Neural cell (in vitro differentiated cells): ENCODE data around the gene MALSU1. TPM values are rescaled to one million over a fixed set of nuclear protein-coding genes. Genes with fewer than 3 reads are reported as not detected.

Experiments
- H2AFZ ChIP-seq: fragments of 200-600, 300-800 bp; sonication (generic), shearing (Covaris generic); 2 replicates; pipeline ENCODE4 v1.6.0; 2014; ENCODE audit warnings: low read depth, mild to moderate bottlenecking, antibody characterized with exemption, low read length, moderate library complexity
- H3F3A ChIP-seq: fragments of 200-600 bp; shearing (Covaris generic); 2 replicates; pipeline ENCODE4 v1.6.1; 2016; ENCODE audit warnings: mild to moderate bottlenecking, moderate library complexity, mixed read lengths, antibody characterized with exemption, low read length; ENCODE audit not compliant: insufficient read depth, poor library complexity, severe bottlenecking
- H3K27ac ChIP-seq: fragments of 200-600, 300-800 bp; sonication (generic), shearing (Covaris generic); 2 replicates; pipeline ENCODE4 v1.5.1; 2014; ENCODE audit warnings: mild to moderate bottlenecking, low read length, moderate library complexity
- H3K27me3 ChIP-seq: fragments of 300-800, 200-600 bp; sonication (generic), shearing (Covaris generic); 2 replicates; pipeline ENCODE4 v1.6.0; 2014; ENCODE audit warnings: mild to moderate bottlenecking, low read depth, low read length, moderate library complexity; ENCODE audit not compliant: insufficient read depth
- H3K36me3 ChIP-seq: fragments of 300-800, 200-600 bp; sonication (generic), shearing (Covaris generic); 2 replicates; pipeline ENCODE4 v1.5.1; 2014; ENCODE audit warnings: mild to moderate bottlenecking, antibody characterized with exemption, low read length, moderate library complexity; ENCODE audit not compliant: insufficient read depth
- H3K4me2 ChIP-seq: fragments of 300-800, 200-600 bp; sonication (generic), shearing (Covaris generic); 2 replicates; pipeline ENCODE4 v1.6.0; 2014; ENCODE audit warnings: mild to moderate bottlenecking, low read length
- H3K4me3 ChIP-seq: fragments of 300-800, 200-600 bp; sonication (generic), shearing (Covaris generic); 2 replicates; pipeline ENCODE4 v1.5.1; 2014; ENCODE audit warnings: mild to moderate bottlenecking, low read length, moderate library complexity
- H3K79me2 ChIP-seq: fragments of 200-600 bp; shearing (Covaris generic); replicated peaks from 2 replicates; pipeline ENCODE4 v1.6.0; 2014; ENCODE audit warnings: mild to moderate bottlenecking, low read length, moderate library complexity; ENCODE audit not compliant: insufficient read depth
- H3K9ac ChIP-seq: fragments of 300-800, 200-600 bp; sonication (generic), shearing (Covaris generic); 2 replicates; pipeline ENCODE4 v1.6.1; 2016; ENCODE audit warnings: mild to moderate bottlenecking, low read length, mixed read lengths
- H3K9me2 ChIP-seq: fragments of 200-600 bp; shearing (Covaris generic); 2 replicates; pipeline ENCODE4 v1.6.1; 2016; ENCODE audit warnings: mild to moderate bottlenecking, low read length, mixed read lengths; ENCODE audit not compliant: insufficient read depth
- H3K9me3 ChIP-seq: fragments of 200-600, 300-800 bp; sonication (generic), shearing (Covaris generic); 2 replicates; pipeline ENCODE4 v1.6.1; 2016; ENCODE audit warnings: mild to moderate bottlenecking, mixed run types, low read length, moderate library complexity, mixed read lengths
- H4K20me1 ChIP-seq: fragments of 200-600 bp; shearing (Covaris generic); 2 replicates; pipeline ENCODE4 v1.6.1; 2016; ENCODE audit warnings: mild to moderate bottlenecking, mixed run types; ENCODE audit not compliant: insufficient read depth
- EP300 ChIP-seq: fragments of 450-650 bp; conservative IDR thresholded peaks from 2 replicates; pipeline ENCODE4 v1.6.1; 2014; ENCODE audit warnings: antibody characterized with exemption, mild to moderate bottlenecking, moderate library complexity; ENCODE audit not compliant: poor library complexity, severe bottlenecking
- EZH2 ChIP-seq: fragments of 200-600, 300-800 bp; shearing (Covaris generic), sonication (generic); IDR thresholded peaks from 2 replicates; pipeline ENCODE4 v1.6.1; 2014; ENCODE audit warnings: antibody characterized with exemption, low read length, borderline replicate concordance, mild to moderate bottlenecking; ENCODE audit not compliant: insufficient read depth, poor library complexity, severe bottlenecking
- MXI1 ChIP-seq: fragments of 450-650 bp; conservative IDR thresholded peaks from 2 replicates; pipeline ENCODE4 v1.6.1; 2014; ENCODE audit warnings: antibody characterized with exemption, mild to moderate bottlenecking; ENCODE audit not compliant: poor library complexity, severe bottlenecking
- POLR2AphosphoS5 ChIP-seq: IDR thresholded peaks from 2 replicates; pipeline ENCODE4 v1.6.1; 2012
- RAD21 ChIP-seq: fragments of 450-650 bp; conservative IDR thresholded peaks from 2 replicates; pipeline ENCODE4 v1.6.1; 2014; ENCODE audit warnings: antibody characterized with exemption, mild to moderate bottlenecking, moderate library complexity
- SMC3 ChIP-seq: fragments of 450-650 bp; conservative IDR thresholded peaks from 2 replicates; pipeline ENCODE4 v1.6.1; 2014; ENCODE audit warnings: antibody characterized with exemption, mild to moderate bottlenecking, moderate library complexity; ENCODE audit not compliant: poor library complexity
- TAF1 ChIP-seq: IDR thresholded peaks from 2 replicates; pipeline ENCODE4 v1.6.1; 2012; ENCODE audit warnings: low read depth
- polyA plus RNA-seq: library from polyadenylated mRNA; depleted of rRNA; stranded (reverse); fragments of >200 nt; gene quantifications from 2 replicates; pipeline ENCODE4 v1.2.3, GENCODE V29; 2014
- TF ChIP-seq, protein P1 (sequence below): IDR thresholded peaks from 2 replicates; pipeline ENCODE4 v1.6.1; 2012; ENCODE audit warnings: borderline replicate concordance
- TF ChIP-seq, protein P2 (sequence below): fragments of 450-650 bp; IDR thresholded peaks from 2 replicates; pipeline ENCODE4 v1.5.1; 2014; ENCODE audit warnings: antibody characterized with exemption, mild to moderate bottlenecking, moderate library complexity; ENCODE audit not compliant: poor library complexity, severe bottlenecking

The MALSU1 gene
- polyA plus RNA-seq, 1 donor from 2014 or later, result 77.8 TPM

DNA sequence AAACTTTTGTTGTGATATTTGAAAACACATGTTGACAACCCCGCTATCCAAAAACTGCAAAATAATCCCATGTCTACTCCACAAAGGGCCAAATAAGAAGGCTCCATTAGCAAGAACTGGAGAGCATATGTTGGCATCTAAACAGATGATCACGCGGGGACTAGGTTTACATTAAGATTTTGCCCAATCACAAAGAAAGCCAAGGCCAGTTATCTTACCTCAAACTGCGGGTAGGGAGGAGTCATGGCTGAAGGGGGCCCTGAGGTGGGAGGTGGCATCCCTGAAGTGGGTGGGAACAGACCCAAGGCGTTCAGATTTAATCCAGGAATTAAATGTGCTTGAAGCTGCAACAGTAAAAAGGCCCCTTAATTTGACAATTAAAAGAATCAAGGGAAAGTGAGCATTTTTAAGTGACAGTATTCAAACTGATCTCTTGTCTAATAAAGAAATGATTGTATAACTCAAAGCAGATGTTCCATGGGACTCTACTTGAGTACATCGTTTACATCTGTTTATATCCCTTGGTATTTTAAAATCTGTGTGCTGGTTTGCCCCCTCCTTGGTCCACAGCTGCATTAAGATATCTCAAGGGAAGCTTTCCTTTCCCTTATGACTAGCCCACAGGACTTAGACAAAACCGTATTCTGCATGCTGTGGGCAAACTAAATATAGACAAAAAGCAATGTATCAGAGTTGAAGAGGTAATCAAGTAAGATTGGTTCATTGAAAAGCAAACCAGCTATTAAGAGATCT lies 42.9 kb downstream of the MALSU1 start:
- no peaks in the 10 kb centered on the region for H4K20me1 ChIP-seq
- TF ChIP-seq SMC3 (no peak), EP300 (no peak), POLR2AphosphoS5 (no peak), MXI1 (no peak), EZH2 (no peak), TAF1 (no peak), RAD21 (no peak)
- TF ChIP-seq, protein P1, sequence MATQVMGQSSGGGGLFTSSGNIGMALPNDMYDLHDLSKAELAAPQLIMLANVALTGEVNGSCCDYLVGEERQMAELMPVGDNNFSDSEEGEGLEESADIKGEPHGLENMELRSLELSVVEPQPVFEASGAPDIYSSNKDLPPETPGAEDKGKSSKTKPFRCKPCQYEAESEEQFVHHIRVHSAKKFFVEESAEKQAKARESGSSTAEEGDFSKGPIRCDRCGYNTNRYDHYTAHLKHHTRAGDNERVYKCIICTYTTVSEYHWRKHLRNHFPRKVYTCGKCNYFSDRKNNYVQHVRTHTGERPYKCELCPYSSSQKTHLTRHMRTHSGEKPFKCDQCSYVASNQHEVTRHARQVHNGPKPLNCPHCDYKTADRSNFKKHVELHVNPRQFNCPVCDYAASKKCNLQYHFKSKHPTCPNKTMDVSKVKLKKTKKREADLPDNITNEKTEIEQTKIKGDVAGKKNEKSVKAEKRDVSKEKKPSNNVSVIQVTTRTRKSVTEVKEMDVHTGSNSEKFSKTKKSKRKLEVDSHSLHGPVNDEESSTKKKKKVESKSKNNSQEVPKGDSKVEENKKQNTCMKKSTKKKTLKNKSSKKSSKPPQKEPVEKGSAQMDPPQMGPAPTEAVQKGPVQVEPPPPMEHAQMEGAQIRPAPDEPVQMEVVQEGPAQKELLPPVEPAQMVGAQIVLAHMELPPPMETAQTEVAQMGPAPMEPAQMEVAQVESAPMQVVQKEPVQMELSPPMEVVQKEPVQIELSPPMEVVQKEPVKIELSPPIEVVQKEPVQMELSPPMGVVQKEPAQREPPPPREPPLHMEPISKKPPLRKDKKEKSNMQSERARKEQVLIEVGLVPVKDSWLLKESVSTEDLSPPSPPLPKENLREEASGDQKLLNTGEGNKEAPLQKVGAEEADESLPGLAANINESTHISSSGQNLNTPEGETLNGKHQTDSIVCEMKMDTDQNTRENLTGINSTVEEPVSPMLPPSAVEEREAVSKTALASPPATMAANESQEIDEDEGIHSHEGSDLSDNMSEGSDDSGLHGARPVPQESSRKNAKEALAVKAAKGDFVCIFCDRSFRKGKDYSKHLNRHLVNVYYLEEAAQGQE, result no peak
- TF ChIP-seq, protein P2, sequence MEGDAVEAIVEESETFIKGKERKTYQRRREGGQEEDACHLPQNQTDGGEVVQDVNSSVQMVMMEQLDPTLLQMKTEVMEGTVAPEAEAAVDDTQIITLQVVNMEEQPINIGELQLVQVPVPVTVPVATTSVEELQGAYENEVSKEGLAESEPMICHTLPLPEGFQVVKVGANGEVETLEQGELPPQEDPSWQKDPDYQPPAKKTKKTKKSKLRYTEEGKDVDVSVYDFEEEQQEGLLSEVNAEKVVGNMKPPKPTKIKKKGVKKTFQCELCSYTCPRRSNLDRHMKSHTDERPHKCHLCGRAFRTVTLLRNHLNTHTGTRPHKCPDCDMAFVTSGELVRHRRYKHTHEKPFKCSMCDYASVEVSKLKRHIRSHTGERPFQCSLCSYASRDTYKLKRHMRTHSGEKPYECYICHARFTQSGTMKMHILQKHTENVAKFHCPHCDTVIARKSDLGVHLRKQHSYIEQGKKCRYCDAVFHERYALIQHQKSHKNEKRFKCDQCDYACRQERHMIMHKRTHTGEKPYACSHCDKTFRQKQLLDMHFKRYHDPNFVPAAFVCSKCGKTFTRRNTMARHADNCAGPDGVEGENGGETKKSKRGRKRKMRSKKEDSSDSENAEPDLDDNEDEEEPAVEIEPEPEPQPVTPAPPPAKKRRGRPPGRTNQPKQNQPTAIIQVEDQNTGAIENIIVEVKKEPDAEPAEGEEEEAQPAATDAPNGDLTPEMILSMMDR, result no peak
- H3F3A ChIP-seq, result no peaks in the 10 kb centered on the region
- H3K9me2 ChIP-seq, result no peaks in the 10 kb centered on the region
- H3K9ac ChIP-seq, result no peak overlapping the region
- no peak overlapping the region for H2AFZ ChIP-seq
- H3K9me3 ChIP-seq, result peaks cover 3% of the 10 kb centered on the region
- H3K27ac ChIP-seq, result no peak overlapping the region
- no peaks in the 10 kb centered on the region for H3K27me3 ChIP-seq
- H3K4me2 ChIP-seq, result no peak overlapping the region
- H3K4me3 ChIP-seq, result no peak overlapping the region
- H3K79me2 ChIP-seq, result no peaks in the 10 kb centered on the region
- H3K36me3 ChIP-seq, result peaks cover 2% of the 10 kb centered on the region

DNA sequence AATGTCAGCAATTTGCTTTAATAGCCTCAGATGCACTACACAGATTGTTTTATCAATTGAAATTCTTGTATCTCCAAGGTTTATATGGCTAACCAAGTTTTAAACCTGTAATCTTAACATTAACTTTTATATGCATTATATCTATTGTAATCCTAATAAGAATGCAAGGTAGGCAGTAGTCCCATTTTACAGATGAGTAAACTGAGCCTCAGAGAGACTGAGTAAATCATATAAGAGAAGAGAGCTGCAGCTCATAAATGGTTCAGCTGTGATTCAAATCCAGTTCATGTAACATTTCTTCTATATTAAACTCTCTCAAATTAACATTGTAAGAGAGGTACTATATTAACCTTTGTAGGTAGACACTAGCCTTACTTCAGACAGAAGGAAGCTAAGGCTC lies 44.0 kb downstream of the MALSU1 start:
- Histone ChIP-seq H3K9me3 (no peaks in the 10 kb centered on the region), H3K36me3 (peaks cover 4% of the 10 kb centered on the region), H3K9ac (no peak overlapping the region), H3F3A (no peaks in the 10 kb centered on the region), H3K9me2 (no peaks in the 10 kb centered on the region), H3K4me2 (no peak overlapping the region), H4K20me1 (no peaks in the 10 kb centered on the region), H2AFZ (no peak overlapping the region), H3K4me3 (no peak overlapping the region), H3K27me3 (no peaks in the 10 kb centered on the region), H3K79me2 (no peaks in the 10 kb centered on the region), H3K27ac (no peak overlapping the region)
- TF ChIP-seq TAF1 (no peak), MXI1 (no peak), RAD21 (no peak), EP300 (no peak), POLR2AphosphoS5 (no peak)
